Nephron progenitor cell (in vitro differentiated cells): ENCODE data around the gene PSG1.
A peak's percentile ranks its signal among the peaks of the same experiment; 100 is the strongest.
"Not testable (repeated sequence)": the region's sequence is repeated elsewhere in the genome, so short reads cannot be mapped to it uniquely, and the experiment has no call there.

Experiments used
- DNase-seq: peaks from one replicate; pipeline ENCODE4 v3.0.0; 2021
- H3K27ac Mint-ChIP-seq: 2 replicates; pipeline ENCODE4 v1.8.0; 2021; ENCODE audit warnings: mild to moderate bottlenecking, moderate library complexity, mixed read lengths
- H3K27me3 Mint-ChIP-seq: 2 replicates; pipeline ENCODE4 v1.8.0; 2021; ENCODE audit warnings: mild to moderate bottlenecking, low read depth, mixed read lengths; ENCODE audit not compliant: poor library complexity
- H3K36me3 Mint-ChIP-seq: 2 replicates; pipeline ENCODE4 v1.8.0; 2021; ENCODE audit warnings: low read depth, mixed read lengths
- H3K4me1 Mint-ChIP-seq: 2 replicates; pipeline ENCODE4 v1.8.0; 2021; ENCODE audit warnings: mixed read lengths
- H3K4me3 Mint-ChIP-seq: 2 replicates; pipeline ENCODE4 v1.8.0; 2021; ENCODE audit warnings: mild to moderate bottlenecking, moderate library complexity, mixed read lengths
- H3K9me3 Mint-ChIP-seq: 2 replicates; pipeline ENCODE4 v1.8.0; 2021; ENCODE audit warnings: mild to moderate bottlenecking, moderate library complexity, mixed read lengths
- TF ChIP-seq, protein P1 (sequence below): fragments of 200-600 bp; sonication (generic); IDR thresholded peaks from 2 replicates; pipeline ENCODE4 v1.5.0; 2021; ENCODE audit warnings: antibody characterized with exemption

Gene PSG1

DNA sequence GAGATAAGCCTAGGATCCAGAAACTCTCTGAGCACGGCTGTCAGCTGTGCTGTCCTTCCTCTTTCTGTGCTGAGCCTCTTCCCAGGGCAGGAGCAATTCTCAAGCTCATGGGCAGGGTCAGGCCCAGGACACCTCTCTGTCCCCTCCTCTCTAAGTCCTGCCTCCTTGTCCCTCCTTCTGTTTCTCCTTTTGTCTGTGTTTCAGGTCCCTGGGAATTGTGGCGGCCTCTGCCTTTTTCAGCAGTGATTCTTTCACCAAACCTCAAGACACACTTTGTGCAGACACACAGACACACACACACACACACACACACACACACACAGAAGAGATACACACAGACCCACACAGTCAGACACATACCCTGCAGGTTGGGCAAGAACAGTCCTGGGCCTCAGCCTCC, at the start of gene PSG1:
Gene PSG1 (minus strand): TSS at position 101 of the 400 bp plus-strand sequence. CDS start 132 bp downstream, outside the sequence.
- H3K27me3 Mint-ChIP-seq, result peaks cover 2% of the 10 kb centered on the region
- H3K36me3 Mint-ChIP-seq, result no peaks in the 10 kb centered on the region
- DNase-seq, result no peak
- H3K4me1 Mint-ChIP-seq, result no peaks in the 10 kb centered on the region
- TF ChIP-seq, protein P1, sequence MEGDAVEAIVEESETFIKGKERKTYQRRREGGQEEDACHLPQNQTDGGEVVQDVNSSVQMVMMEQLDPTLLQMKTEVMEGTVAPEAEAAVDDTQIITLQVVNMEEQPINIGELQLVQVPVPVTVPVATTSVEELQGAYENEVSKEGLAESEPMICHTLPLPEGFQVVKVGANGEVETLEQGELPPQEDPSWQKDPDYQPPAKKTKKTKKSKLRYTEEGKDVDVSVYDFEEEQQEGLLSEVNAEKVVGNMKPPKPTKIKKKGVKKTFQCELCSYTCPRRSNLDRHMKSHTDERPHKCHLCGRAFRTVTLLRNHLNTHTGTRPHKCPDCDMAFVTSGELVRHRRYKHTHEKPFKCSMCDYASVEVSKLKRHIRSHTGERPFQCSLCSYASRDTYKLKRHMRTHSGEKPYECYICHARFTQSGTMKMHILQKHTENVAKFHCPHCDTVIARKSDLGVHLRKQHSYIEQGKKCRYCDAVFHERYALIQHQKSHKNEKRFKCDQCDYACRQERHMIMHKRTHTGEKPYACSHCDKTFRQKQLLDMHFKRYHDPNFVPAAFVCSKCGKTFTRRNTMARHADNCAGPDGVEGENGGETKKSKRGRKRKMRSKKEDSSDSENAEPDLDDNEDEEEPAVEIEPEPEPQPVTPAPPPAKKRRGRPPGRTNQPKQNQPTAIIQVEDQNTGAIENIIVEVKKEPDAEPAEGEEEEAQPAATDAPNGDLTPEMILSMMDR, result no peak
- peaks cover 90% of the 10 kb centered on the region for H3K9me3 Mint-ChIP-seq
- no peak within 1 kb of the TSS for H3K4me3 Mint-ChIP-seq
- no peak within 1 kb of the TSS for H3K27ac Mint-ChIP-seq

DNA sequence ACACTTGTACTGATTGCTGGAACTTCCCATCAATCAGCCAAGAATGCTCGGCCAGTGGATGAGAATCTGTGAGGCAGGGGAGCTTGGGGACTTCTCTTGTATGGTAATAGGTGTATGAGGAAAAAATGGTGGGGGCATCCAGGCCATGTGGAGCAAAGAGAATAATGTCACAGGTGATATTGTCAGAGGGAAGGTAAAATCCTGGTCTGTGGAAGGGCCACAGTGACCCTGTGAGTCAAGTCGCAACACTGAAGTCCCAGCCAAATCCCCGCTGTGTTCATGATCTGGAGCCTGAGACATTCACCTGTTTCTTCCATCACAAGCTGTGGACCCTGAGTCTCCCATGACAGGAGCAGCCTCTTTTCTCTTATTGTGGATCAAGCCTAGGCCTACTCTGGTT, 49.4 kb upstream of the PSG1 start:
- H3K36me3 Mint-ChIP-seq, result no peaks in the 10 kb centered on the region

DNA sequence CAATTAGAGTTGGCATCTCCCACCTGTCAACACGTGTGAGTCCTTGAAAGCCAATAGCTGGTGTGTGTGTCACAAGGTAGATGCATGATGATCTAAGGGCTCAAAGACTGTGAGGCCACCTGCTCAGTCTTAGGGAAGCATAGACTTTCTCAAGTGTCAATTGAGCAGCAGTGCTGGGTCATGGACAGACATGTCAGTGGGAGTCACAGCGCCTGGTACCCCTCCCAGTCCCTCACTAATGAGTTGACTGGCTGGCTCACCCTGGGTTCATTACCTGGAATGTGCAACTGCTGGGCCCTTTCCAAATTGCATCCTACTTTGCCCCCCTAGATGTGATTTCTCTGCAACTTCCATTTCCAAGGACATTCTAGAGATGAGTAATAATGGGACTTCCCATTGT, 47.3 kb upstream of the PSG1 start:
- Mint-ChIP-seq H3K36me3 (no peaks in the 10 kb centered on the region), H3K4me3 (no peak overlapping the region), H3K9me3 (peaks cover 88% of the 10 kb centered on the region), H3K27me3 (no peaks in the 10 kb centered on the region), H3K4me1 (no peaks in the 10 kb centered on the region), H3K27ac (no peak overlapping the region)
- no peak for DNase-seq
- TF ChIP-seq, protein P1, result no peak

More for the DNA sequence above, 49.4 kb upstream of the PSG1 start:
- Mint-ChIP-seq H3K4me1 (no peaks in the 10 kb centered on the region), H3K4me3 (no peak overlapping the region), H3K27ac (no peak overlapping the region), H3K27me3 (peaks cover 3% of the 10 kb centered on the region), H3K9me3 (peaks cover 94% of the 10 kb centered on the region)
- TF ChIP-seq, protein P1, result no peak
- DNase-seq, result no peak

DNA sequence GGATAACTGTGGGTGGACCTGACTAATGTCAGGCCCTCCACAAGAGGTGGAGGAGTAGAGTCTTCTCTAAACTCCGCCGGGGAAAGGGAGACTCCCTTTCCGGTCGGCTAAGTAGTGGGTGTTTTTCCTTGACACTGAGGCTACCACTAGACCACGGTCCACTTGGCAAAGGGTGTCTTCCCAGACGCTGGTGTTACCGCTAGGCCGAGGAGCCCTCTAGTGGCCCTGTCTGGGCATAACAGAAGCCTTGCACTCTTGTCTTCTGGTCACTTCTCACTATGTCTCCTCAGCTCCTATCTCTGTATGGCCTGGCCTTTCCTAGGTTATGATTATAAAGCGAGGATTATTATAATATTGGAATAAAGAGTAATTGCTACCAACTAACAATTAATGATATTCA, 43.6 kb upstream of the PSG1 start:
- DNase-seq, result peak; percentile 9
- H3K27me3 Mint-ChIP-seq, H3K36me3 Mint-ChIP-seq, H3K4me1 Mint-ChIP-seq, H3K4me3 Mint-ChIP-seq, H3K27ac Mint-ChIP-seq: not testable (repeated sequence)
- peaks cover 90% of the 10 kb centered on the region for H3K9me3 Mint-ChIP-seq

DNA sequence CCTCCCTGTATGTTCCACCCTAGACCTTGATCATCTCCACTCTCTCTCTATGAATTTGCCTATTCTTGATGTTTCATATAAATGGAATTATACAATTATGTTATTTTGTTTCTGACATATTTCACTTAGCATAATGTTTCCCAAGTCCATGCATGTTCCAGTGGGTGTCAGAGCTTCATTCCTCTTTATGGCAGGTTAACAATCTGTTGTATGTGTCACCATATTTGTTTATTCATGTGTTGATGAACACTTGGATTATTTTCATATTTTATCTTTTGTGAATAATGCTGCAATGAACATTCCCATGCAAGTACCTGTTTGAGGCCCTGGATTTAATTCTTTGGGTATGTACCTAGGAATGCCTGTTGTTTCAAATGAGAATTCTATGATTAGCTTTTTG, 41.5 kb upstream of the PSG1 start:
- H3K4me3 Mint-ChIP-seq, H3K27me3 Mint-ChIP-seq, H3K27ac Mint-ChIP-seq, DNase-seq, H3K4me1 Mint-ChIP-seq, H3K36me3 Mint-ChIP-seq: not testable (repeated sequence)
- peaks cover 90% of the 10 kb centered on the region for H3K9me3 Mint-ChIP-seq

DNA sequence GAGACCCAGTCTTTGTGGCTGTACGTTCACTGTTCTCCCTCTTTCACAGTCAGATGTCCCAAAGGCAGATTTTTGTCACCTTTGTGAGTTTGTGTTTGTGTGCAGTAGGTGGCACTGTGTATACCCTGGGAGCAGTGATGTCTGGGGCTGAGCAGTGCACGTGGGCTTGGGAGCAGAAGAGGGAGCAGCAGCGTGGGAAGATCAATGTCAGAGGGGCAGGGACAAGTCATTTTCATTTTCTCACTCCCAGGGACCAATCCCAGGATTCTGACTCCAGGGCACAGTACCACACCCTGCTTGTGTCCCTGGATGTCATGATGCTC, 40.2 kb upstream of the PSG1 start:
- no peaks in the 10 kb centered on the region for H3K27me3 Mint-ChIP-seq
- DNase-seq, result no peak
- H3K4me3 Mint-ChIP-seq, result no peak overlapping the region
- TF ChIP-seq, protein P1, result no peak
- H3K9me3 Mint-ChIP-seq, result peaks cover 89% of the 10 kb centered on the region
- no peaks in the 10 kb centered on the region for H3K4me1 Mint-ChIP-seq
- no peaks in the 10 kb centered on the region for H3K36me3 Mint-ChIP-seq
- no peak overlapping the region for H3K27ac Mint-ChIP-seq

DNA sequence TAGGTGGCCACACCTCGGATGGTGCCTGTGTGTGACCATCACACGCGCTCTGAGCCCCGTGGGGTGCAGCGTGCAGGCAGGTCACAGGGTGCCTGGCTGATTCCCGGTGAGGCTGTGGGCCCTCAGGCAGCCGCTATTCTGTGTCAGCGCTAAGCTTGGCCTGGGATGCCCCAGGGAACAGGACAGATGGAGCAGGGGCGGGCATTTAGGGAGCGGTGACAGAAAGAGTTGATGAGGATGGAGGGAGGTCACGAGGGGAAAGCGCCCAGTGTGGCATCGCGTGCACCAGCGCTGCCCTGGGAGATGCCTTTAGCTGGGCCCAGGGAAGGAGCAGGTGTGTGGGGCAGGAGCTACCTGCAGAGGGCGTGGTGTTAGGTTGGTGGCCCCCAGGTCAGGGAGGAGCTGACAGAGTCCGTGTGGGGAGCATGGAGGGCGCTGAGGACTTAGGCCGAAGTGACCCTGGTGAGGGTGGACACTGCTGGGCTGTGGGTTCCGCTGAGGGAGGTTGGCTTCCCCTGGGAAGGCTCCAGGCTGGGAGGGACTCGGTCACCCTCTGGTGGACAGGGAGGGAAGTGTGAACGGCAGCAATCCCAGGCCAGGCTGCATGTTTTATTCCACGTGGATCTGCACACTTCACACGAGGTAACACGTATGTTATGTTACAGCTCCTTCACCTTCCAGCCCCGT, 39.7 kb upstream of the PSG1 start:
- not testable (repeated sequence) for H3K27me3 Mint-ChIP-seq, DNase-seq, H3K27ac Mint-ChIP-seq, H3K4me3 Mint-ChIP-seq, H3K36me3 Mint-ChIP-seq, H3K4me1 Mint-ChIP-seq
- H3K9me3 Mint-ChIP-seq, result peaks cover 88% of the 10 kb centered on the region

DNA sequence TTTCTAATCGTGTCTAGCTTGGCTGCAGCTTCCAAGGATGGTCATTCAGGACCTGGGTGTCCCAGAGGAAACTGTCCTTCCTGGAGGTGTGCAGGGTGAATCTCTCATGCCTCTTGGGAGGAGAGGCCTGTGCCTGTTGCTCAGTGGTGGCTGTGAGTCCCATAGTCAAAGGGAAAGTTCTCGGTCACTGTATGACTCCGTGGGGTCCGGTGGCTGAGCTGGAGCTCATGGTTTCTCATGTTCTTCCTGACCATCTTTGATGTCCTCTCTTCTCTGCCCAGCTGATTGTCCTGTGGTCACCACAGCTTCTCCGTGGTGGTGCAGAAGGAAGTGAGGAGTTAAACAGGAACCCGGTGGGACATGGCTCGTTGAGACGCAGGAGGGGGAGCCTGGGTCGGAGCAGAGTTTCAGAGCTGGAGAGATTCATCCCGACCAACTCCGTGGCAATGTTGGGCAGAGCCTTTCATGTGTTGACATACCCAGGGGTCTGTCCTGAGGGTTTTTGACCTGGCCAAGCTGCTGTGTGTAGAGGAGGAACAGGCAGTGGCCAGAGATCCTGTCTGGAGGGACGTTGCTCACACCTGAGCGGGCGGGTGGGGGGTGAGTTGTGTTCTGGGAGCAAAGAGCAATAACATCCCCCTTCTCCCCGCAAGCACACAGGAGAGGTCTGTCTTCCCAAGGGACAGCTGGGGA, 39.0 kb upstream of the PSG1 start:
- not testable (repeated sequence) for DNase-seq, H3K4me3 Mint-ChIP-seq, H3K27me3 Mint-ChIP-seq, H3K4me1 Mint-ChIP-seq, H3K36me3 Mint-ChIP-seq, H3K27ac Mint-ChIP-seq
- H3K9me3 Mint-ChIP-seq, result peaks cover 87% of the 10 kb centered on the region

DNA sequence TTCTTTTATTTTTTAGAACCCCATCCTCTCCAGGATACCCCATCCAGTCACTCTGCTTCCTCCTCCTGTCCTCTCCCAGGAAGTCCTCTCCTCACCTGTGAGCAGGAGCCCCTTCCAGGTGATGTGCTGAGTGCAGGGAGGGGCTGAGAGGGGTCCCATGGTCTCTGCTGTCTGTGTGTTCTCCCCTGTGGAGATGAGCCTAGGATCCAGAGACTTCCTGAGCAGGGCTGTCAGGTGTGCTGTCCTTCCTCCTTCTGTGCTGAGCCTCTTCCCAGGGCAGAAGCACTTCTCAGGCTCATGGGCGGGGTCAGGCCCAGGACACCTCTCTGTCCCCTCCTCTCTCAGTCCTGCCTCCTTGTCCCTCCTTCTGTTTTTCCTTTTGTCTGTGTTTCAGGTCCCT, 38.1 kb upstream of the PSG1 start, which contains the start of gene PSG6:
Gene PSG6 (minus strand): TSS at position 261 of the 400 bp plus-strand sequence. CDS start 102 bp downstream, at position 159.
- not testable (repeated sequence) for H3K27ac Mint-ChIP-seq, H3K4me1 Mint-ChIP-seq, H3K36me3 Mint-ChIP-seq, H3K4me3 Mint-ChIP-seq, DNase-seq, H3K27me3 Mint-ChIP-seq
- H3K9me3 Mint-ChIP-seq, result peaks cover 91% of the 10 kb centered on the region

DNA sequence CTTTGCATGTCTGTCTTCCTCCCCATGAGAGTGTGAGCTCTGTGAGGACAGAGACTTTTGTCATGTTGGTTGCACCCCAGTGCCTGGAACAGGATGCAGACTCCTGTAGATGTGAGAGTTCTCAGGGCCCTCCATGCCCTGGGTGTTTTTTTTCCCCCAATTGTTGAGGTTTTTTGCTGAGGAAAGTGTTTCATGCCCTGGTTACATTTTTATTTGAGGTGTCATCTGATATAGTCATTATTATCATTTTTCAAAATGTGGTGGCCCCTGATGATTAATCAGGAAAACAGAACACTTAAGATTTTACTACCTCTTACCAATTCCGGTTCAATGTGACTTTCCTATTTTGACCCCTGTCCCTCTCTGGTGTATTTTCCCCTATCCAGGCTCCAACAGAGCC, 37.4 kb upstream of the PSG1 start:
- H3K27ac Mint-ChIP-seq, result not testable (repeated sequence)
- H3K9me3 Mint-ChIP-seq, result peaks cover 89% of the 10 kb centered on the region

More for the DNA sequence above, 37.4 kb upstream of the PSG1 start:
- H3K4me3 Mint-ChIP-seq, H3K36me3 Mint-ChIP-seq, DNase-seq, H3K27me3 Mint-ChIP-seq, H3K4me1 Mint-ChIP-seq: not testable (repeated sequence)
